ENCODE data around the gene IZUMO2. TPM values are rescaled to one million over a fixed set of nuclear protein-coding genes. Genes with fewer than 3 reads are reported as not detected.

The IZUMO2 gene
- total RNA-seq, 1 donor from 2014 or later, result not detected

DNA sequence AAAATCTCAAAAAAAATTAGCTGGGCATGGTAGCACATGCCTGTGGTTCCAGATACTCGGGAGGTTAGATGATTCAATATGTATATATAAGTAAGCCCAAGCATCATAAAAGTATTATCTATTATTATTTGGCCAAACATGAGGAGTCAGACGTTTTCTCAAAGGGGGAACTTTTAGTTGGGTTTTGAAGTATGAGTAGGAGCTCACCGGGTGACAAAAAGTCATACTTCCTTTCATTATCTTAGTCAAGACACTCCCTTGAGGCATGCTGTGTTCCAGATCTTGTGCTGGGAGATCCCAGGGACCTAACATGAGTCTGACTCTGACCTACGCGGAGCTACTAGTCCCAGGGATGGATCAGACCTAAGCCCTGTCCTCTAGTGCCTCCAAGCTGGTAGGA, 32.1 kb upstream of the IZUMO2 start:
- no peak for ATAC-seq

DNA sequence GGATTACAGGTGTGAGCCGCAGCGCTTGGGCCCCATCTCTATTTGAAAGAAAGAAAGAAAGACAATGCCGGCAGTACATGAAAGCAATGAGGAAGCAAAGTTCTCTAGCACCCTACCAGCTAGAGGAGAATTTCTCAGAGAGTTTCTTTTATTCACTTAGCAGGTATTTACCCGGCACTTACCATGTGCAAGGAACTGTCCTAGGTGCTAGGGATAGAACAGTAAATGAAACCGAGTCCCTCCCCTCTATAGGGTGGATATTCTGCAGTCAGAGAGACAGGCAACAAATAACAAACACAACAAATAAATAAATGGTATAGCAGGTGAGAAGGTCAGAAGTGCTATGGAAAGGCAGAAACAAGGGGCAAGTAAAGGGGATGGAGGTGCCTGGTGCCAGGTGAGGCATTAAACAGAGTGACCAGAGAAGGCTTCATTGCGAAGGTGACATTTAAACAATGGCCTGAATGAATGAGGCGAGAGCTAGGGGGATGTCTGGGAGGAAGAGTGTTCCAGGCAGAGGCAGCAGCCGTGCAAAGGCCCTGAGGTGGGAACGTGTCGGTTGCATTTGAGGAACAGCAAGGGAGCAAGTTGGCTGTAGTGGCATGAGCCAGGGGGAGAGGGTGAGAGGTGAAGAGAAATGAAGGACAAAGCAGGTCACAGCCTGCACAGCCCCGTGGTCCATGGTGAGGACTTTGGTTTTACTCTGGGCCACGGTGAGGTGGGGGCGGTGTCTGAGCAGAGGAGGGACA, 29.6 kb upstream of the IZUMO2 start:
- TF ChIP-seq, protein P1, sequence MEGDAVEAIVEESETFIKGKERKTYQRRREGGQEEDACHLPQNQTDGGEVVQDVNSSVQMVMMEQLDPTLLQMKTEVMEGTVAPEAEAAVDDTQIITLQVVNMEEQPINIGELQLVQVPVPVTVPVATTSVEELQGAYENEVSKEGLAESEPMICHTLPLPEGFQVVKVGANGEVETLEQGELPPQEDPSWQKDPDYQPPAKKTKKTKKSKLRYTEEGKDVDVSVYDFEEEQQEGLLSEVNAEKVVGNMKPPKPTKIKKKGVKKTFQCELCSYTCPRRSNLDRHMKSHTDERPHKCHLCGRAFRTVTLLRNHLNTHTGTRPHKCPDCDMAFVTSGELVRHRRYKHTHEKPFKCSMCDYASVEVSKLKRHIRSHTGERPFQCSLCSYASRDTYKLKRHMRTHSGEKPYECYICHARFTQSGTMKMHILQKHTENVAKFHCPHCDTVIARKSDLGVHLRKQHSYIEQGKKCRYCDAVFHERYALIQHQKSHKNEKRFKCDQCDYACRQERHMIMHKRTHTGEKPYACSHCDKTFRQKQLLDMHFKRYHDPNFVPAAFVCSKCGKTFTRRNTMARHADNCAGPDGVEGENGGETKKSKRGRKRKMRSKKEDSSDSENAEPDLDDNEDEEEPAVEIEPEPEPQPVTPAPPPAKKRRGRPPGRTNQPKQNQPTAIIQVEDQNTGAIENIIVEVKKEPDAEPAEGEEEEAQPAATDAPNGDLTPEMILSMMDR (IDR thresholded peaks at IDR 0.05), result no peak
- intact Hi-C loops (cut with DNase I), result no loop called here
- Histone ChIP-seq H3K36me3 (no peaks in the 10 kb centered on the region), H3K27ac (no peak overlapping the region), H3K27me3 (ENCODE audit: low read depth) (peaks cover 12% of the 10 kb centered on the region), H3K4me1 (no peaks in the 10 kb centered on the region), H3K9me3 (no peaks in the 10 kb centered on the region), H3K4me3 (no peak overlapping the region)
- no peak for DNase-seq
- ATAC-seq, result no peak

More for the DNA sequence above, 32.1 kb upstream of the IZUMO2 start:
- intact Hi-C loops (cut with DNase I), result no loop called here
- Histone ChIP-seq H3K27ac (no peak overlapping the region), H3K36me3 (no peaks in the 10 kb centered on the region), H3K9me3 (no peaks in the 10 kb centered on the region), H3K4me3 (no peak overlapping the region), H3K4me1 (peaks cover 6% of the 10 kb centered on the region), H3K27me3 (ENCODE audit: low read depth) (peaks cover 12% of the 10 kb centered on the region)
- DNase-seq, result no peak
- TF ChIP-seq, protein P1 (IDR thresholded peaks at IDR 0.05), result no peak

GRCh38 chr19:50191216-50191615, 28.1 kb upstream of the IZUMO2 start:
- Histone ChIP-seq H3K27me3 (ENCODE audit: low read depth) (peaks cover 12% of the 10 kb centered on the region), H3K9me3 (no peaks in the 10 kb centered on the region), H3K4me1 (no peaks in the 10 kb centered on the region), H3K36me3 (no peaks in the 10 kb centered on the region), H3K27ac (no peak overlapping the region), H3K4me3 (no peak overlapping the region)
- ATAC-seq (no peak), DNase-seq (no peak)
- intact Hi-C loops (cut with DNase I), result no loop called here
- TF ChIP-seq, protein P1 (IDR thresholded peaks at IDR 0.05), result no peak

- Histone ChIP-seq H3K36me3 (no peaks in the 10 kb centered on the region), H3K27me3 (ENCODE audit: low read depth) (peaks cover 11% of the 10 kb centered on the region), H3K9me3 (no peaks in the 10 kb centered on the region), H3K4me3 (no peak overlapping the region), H3K4me1 (no peaks in the 10 kb centered on the region), H3K27ac (no peak overlapping the region)
- ATAC-seq (peak in 1 of 2 donors; percentile 54), DNase-seq (no peak)
- intact Hi-C loops (cut with DNase I), result no loop called here
- TF ChIP-seq, protein P1 (IDR thresholded peaks at IDR 0.05), result no peak
Measured at GRCh38 chr19:50190439-50190891, 27.4 kb upstream of the IZUMO2 start.

DNA sequence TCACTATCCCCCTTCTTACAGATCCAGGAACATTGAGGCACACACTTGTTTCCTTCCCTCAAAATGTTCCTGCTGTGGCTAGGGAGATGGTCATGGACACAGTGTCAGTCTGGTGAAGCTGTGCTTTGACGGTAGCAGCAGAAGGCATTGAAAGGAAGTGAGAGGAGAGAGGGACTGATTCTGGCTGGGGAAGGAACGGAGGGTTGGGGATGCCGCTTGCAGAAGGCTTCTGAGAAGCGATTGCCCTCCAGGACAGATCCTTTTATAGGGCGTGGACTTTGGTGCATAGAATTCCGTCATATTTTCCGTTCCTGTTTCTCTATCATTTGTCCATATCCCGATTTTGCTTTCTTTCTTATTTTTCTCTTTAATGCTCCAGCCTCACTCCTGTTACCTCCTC, 26.2 kb upstream of the IZUMO2 start:
- Histone ChIP-seq H3K9me3 (no peaks in the 10 kb centered on the region), H3K27ac (no peak overlapping the region), H3K36me3 (no peaks in the 10 kb centered on the region), H3K27me3 (ENCODE audit: low read depth) (peaks cover under 1% of the 10 kb centered on the region), H3K4me3 (no peak overlapping the region), H3K4me1 (no peaks in the 10 kb centered on the region)
- intact Hi-C loops (cut with DNase I), result no loop called here
- TF ChIP-seq, protein P1 (IDR thresholded peaks at IDR 0.05), result no peak
- no peak for DNase-seq
- ATAC-seq, result no peak

Data from lower lobe of right lung (tissue), 2 donors.